ENCODE data around the gene P2RX3. TPM values are rescaled to one million over a fixed set of nuclear protein-coding genes. Genes with fewer than 3 reads are reported as not detected.

Gene P2RX3
- total and polyA plus RNA-seq, 10 donors: not detected

DNA sequence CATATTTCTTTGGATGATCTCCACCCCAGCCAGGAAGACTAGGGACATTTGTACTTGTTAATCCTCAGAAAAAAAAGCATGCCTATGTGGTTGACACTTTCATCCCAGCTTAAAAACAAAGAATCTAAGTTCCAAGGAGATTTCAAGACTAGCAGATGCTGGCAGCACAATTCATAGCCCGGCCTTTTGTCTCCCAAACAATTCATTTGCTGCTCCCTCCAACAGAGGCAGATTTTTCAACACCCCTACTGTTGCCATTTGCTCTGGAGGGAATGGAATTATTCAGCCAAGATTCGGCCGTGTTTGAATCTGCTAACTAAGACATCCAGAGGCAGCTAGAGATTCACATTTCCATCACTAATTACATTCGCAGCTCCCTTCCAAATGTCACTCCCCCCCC is 15.3 kb downstream of the P2RX3 start:
- intact Hi-C loops (cut with DNase I; ENCODE audit: low total_unique reads): no loop called here
- Histone ChIP-seq H3K4me3 (no peak overlapping the region), H3K27ac (no peak overlapping the region), H3K36me3 (no peaks in the 10 kb centered on the region), H3K4me1 (peaks cover 0 to 20% (median 3%) of the 10 kb centered on the region in 6 donors), H3K27me3 (replicated peaks in 1 of 7) (peaks cover 0 to 7% (median 0%) of the 10 kb centered on the region in 7 donors), H3K9me3 (peaks cover 0 to 9% (median 0%) of the 10 kb centered on the region in 8 donors)
- TF ChIP-seq POLR2A (IDR thresholded peaks at IDR 0.05) (no peak), POLR2AphosphoS5 (IDR thresholded peaks at IDR 0.05) (no peak), CTCF (IDR thresholded peaks at IDR 0.05 in 8 of 11, conservative IDR thresholded peaks at IDR 0.05 in 3 of 11) (no peak)
- no peak for DNase-seq
- 69 to 76% (median 74%) methylated on average over 4 of the region's 4 CpGs for WGBS, 5 donors

- no peak for DNase-seq
Measured at GRCh38 chr11:57353852-57354251, 15.7 kb downstream of the P2RX3 start.

DNA sequence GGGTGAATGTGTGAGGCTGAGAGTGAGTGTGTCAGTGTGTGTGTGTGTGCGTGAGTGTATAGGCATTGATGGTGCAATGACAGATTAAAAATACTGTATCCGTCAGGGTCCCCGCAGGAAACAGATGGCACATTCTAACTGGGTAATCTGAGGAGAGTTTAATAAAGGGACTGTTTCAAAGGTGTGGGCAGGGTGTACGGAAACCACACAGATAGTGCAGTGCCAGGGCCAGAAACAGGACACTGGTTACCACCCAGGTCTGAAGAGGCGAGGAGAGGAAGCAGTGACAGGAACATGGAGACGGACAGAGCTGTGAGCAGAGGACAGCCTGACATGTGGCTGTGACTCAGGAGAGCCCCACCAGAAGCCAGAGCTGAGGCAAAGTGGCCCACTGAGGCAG is 16.5 kb downstream of the P2RX3 start:
- intact Hi-C loops (cut with DNase I; ENCODE audit: low total_unique reads): no loop called here
- Histone ChIP-seq H3K4me3 (no peak overlapping the region), H3K9me3 (peaks cover 0 to 9% (median 0%) of the 10 kb centered on the region in 8 donors), H3K27me3 (replicated peaks in 1 of 7) (peaks cover 0 to 7% (median 0%) of the 10 kb centered on the region in 7 donors), H3K36me3 (no peaks in the 10 kb centered on the region), H3K4me1 (peaks cover 0 to 17% (median 3%) of the 10 kb centered on the region in 6 donors), H3K27ac (no peak overlapping the region)
- TF ChIP-seq CTCF (IDR thresholded peaks at IDR 0.05 in 8 of 11, conservative IDR thresholded peaks at IDR 0.05 in 3 of 11) (no peak), POLR2A (IDR thresholded peaks at IDR 0.05) (no peak), POLR2AphosphoS5 (IDR thresholded peaks at IDR 0.05) (no peak)
- DNase-seq: no peak
- WGBS, 5 donors: 28 to 45% (median 36%) methylated on average over 6 of the region's 6 CpGs

More at GRCh38 chr11:57353852-57354251, 15.7 kb downstream of the P2RX3 start:
- intact Hi-C loops (cut with DNase I; ENCODE audit: low total_unique reads): no loop called here
- Histone ChIP-seq H3K36me3 (no peaks in the 10 kb centered on the region), H3K27me3 (replicated peaks in 1 of 7) (peaks cover 0 to 7% (median 0%) of the 10 kb centered on the region in 7 donors), H3K4me3 (no peak overlapping the region), H3K9me3 (peaks cover 0 to 9% (median 0%) of the 10 kb centered on the region in 8 donors), H3K27ac (no peak overlapping the region), H3K4me1 (peaks cover 0 to 20% (median 3%) of the 10 kb centered on the region in 6 donors)
- no peak for TF ChIP-seq POLR2A (IDR thresholded peaks at IDR 0.05)
- TF ChIP-seq CTCF (IDR thresholded peaks at IDR 0.05 in 8 of 11, conservative IDR thresholded peaks at IDR 0.05 in 3 of 11): no peak
- no peak for TF ChIP-seq POLR2AphosphoS5 (IDR thresholded peaks at IDR 0.05)
- 62 to 82% (median 68%) methylated on average over 4 of the region's 4 CpGs for WGBS, 5 donors

DNA sequence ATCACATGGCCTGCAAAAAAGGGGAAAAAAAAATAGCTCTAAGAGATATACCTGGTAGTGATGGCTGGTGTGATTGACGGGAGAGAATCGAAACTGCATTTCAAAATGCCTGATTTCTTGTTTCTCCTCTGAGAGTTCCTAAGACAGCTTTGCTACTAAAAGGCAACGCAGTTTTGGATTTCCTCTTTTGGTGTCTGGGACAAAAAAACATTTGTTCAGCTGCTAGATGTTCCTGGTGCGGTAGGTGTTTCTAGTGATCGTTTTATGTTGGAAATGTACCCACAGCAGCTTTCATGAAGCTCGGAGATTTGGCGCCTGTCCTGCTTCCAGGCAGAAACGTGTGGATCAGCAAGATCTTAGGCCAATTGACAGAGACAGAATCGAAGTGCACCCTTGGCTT is 18.1 kb downstream of the P2RX3 start:
- Histone ChIP-seq H3K36me3 (no peaks in the 10 kb centered on the region), H3K4me1 (peaks cover 0 to 12% (median 0%) of the 10 kb centered on the region in 6 donors), H3K4me3 (no peak overlapping the region), H3K27ac (no peak overlapping the region), H3K9me3 (peaks cover 0 to 6% (median 0%) of the 10 kb centered on the region in 8 donors), H3K27me3 (replicated peaks in 1 of 7) (peaks cover 0 to 6% (median 0%) of the 10 kb centered on the region in 7 donors)
- no peak for DNase-seq
- WGBS, 5 donors: 30 to 56% (median 39%) methylated on average over 9 of the region's 9 CpGs
- intact Hi-C loops (cut with DNase I; ENCODE audit: low total_unique reads): no loop called here
- no peak for TF ChIP-seq POLR2A (IDR thresholded peaks at IDR 0.05)
- TF ChIP-seq POLR2AphosphoS5 (IDR thresholded peaks at IDR 0.05): no peak
- no peak for TF ChIP-seq CTCF (IDR thresholded peaks at IDR 0.05 in 8 of 11, conservative IDR thresholded peaks at IDR 0.05 in 3 of 11)

All from spleen (tissue), 11 donors.